HL-60 (cell line): ENCODE results near the gene GRID1.

Experiments
- DNase-seq, 2 experiments: peaks; one replicate each; pipeline ENCODE4 v3.0.0-alpha.2; 2010 to 2020; ENCODE audit warnings: low read depth in 1 of 2, low spot score in 1 of 2
- H3K27ac ChIP-seq: fragments of 250-450 bp; sonication (Bioruptor Pico); replicated peaks from 2 replicates; pipeline ENCODE4 v1.5.1; 2020; ENCODE audit warnings: mild to moderate bottlenecking, moderate library complexity
- H3K27me3 ChIP-seq: fragments of 250-450 bp; sonication (Bioruptor Pico); 2 replicates; pipeline ENCODE4 v1.5.1; 2021; ENCODE audit warnings: mild to moderate bottlenecking, moderate library complexity; ENCODE audit not compliant: insufficient read depth, poor library complexity, severe bottlenecking
- H3K4me3 ChIP-seq: replicated peaks from 2 replicates; pipeline ENCODE4 v1.5.1; 2011; ENCODE audit warnings: mild to moderate bottlenecking, control low read depth, low read length; ENCODE audit not compliant: insufficient read depth
- GABPA ChIP-seq: IDR thresholded peaks from 2 replicates; pipeline ENCODE4 v1.6.1; 2012; ENCODE audit warnings: low read depth
- POLR2AphosphoS5 ChIP-seq: IDR thresholded peaks from 2 replicates; pipeline ENCODE4 v1.6.1; 2012; ENCODE audit warnings: low read depth
- SPI1 ChIP-seq: IDR thresholded peaks from 2 replicates; pipeline ENCODE4 v1.6.1; 2012; ENCODE audit warnings: low read depth, mild to moderate bottlenecking, borderline replicate concordance
- TF ChIP-seq, protein P1 (sequence below): IDR thresholded peaks from one replicate; pipeline ENCODE4 v1.5.1; 2011; ENCODE audit warnings: low read length, control low read depth, inconsistent platforms; ENCODE audit not compliant: insufficient read depth
- TF ChIP-seq, protein P2 (sequence below): IDR thresholded peaks from 2 replicates; pipeline ENCODE4 v1.6.1; 2012; ENCODE audit warnings: low read depth; ENCODE audit not compliant: insufficient replicate concordance

Gene GRID1

DNA sequence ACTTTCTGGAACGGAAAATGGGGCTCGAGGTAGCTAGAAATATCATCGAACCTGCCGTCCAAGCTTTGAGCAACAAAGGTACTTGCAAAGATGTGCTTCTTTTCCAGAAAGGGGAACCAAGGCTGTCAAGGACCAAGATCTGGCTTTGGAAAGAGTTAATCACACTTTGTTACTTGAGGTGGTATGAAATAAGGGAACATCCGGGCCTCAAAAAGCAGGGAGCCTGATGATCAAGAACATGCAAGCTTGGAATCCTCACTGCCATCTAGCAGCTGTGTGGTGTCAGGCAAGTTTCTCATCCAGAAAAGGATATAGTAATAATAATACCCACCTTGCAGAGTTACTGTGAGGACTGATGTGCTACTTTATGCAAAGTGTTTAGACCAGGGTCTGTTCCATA lies 329.5 kb downstream of the GRID1 start:
- H3K27me3 ChIP-seq, result no peaks in the 10 kb centered on the region
- TF ChIP-seq POLR2AphosphoS5 (no peak), GABPA (no peak), SPI1 (no peak)
- TF ChIP-seq, protein P1, sequence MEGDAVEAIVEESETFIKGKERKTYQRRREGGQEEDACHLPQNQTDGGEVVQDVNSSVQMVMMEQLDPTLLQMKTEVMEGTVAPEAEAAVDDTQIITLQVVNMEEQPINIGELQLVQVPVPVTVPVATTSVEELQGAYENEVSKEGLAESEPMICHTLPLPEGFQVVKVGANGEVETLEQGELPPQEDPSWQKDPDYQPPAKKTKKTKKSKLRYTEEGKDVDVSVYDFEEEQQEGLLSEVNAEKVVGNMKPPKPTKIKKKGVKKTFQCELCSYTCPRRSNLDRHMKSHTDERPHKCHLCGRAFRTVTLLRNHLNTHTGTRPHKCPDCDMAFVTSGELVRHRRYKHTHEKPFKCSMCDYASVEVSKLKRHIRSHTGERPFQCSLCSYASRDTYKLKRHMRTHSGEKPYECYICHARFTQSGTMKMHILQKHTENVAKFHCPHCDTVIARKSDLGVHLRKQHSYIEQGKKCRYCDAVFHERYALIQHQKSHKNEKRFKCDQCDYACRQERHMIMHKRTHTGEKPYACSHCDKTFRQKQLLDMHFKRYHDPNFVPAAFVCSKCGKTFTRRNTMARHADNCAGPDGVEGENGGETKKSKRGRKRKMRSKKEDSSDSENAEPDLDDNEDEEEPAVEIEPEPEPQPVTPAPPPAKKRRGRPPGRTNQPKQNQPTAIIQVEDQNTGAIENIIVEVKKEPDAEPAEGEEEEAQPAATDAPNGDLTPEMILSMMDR, result no peak
- TF ChIP-seq, protein P2, sequence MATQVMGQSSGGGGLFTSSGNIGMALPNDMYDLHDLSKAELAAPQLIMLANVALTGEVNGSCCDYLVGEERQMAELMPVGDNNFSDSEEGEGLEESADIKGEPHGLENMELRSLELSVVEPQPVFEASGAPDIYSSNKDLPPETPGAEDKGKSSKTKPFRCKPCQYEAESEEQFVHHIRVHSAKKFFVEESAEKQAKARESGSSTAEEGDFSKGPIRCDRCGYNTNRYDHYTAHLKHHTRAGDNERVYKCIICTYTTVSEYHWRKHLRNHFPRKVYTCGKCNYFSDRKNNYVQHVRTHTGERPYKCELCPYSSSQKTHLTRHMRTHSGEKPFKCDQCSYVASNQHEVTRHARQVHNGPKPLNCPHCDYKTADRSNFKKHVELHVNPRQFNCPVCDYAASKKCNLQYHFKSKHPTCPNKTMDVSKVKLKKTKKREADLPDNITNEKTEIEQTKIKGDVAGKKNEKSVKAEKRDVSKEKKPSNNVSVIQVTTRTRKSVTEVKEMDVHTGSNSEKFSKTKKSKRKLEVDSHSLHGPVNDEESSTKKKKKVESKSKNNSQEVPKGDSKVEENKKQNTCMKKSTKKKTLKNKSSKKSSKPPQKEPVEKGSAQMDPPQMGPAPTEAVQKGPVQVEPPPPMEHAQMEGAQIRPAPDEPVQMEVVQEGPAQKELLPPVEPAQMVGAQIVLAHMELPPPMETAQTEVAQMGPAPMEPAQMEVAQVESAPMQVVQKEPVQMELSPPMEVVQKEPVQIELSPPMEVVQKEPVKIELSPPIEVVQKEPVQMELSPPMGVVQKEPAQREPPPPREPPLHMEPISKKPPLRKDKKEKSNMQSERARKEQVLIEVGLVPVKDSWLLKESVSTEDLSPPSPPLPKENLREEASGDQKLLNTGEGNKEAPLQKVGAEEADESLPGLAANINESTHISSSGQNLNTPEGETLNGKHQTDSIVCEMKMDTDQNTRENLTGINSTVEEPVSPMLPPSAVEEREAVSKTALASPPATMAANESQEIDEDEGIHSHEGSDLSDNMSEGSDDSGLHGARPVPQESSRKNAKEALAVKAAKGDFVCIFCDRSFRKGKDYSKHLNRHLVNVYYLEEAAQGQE, result no peak
- H3K4me3 ChIP-seq, result no peak overlapping the region
- no peak for DNase-seq
- H3K27ac ChIP-seq, result no peak overlapping the region

DNA sequence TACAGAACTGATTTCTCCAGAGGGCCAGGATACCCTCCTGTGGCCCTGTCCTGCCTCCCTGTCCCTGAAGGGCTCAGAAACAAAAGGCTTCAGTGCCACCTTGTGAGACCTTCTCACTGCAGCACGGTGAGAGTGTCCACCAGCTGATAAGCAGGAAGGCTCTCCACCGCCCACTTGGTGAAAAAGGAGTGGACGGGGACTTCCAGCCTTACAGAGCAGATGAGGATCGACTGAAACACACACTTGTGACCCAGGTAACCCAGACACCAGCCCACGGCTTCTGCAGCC lies 330.1 kb downstream of the GRID1 start:
- Histone ChIP-seq H3K4me3 (no peak overlapping the region), H3K27me3 (no peaks in the 10 kb centered on the region), H3K27ac (no peak overlapping the region)
- no peak for TF ChIP-seq POLR2AphosphoS5
- DNase-seq, result no peak

DNA sequence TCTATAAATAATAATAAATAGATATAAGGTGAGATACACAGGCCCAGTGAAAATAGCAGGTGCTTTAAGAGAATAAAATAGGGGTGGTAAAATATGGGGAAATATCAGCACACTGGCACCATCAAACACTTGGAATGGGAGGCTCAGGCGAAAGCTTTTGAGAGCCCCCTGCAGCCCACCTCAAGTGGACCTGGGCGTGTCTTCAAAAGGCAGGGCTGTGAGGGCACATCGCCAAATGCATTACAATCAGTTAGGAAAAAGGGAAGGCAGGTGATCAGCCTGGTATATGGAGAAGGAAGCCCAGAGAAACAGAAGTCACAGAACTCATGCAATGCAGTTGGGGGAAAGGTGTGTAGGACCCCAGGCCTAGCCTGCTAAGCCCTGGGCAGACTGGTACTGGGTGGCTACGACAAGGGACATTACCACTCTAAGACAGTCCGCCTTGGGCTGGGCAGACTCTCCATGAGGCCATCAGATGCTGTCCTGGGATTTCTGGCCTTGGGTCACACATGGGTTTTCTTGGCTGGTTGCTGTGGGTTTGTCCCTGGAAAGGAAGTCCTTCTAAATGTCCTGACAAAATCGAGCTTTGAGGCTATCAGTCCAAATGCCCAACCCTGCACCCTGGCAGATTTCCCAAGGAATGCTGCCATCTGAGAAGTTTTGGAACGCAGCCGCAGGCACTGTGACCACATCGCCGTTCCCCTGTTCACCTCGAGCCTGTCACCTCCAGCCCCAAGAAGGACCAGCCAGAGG lies 330.6 kb downstream of the GRID1 start:
- Histone ChIP-seq H3K4me3 (no peak overlapping the region), H3K27ac (no peak overlapping the region), H3K27me3 (no peaks in the 10 kb centered on the region)
- TF ChIP-seq SPI1 (no peak), POLR2AphosphoS5 (no peak), GABPA (no peak)
- TF ChIP-seq, protein P2, result no peak
- TF ChIP-seq, protein P1, result no peak
- no peak for DNase-seq

DNA sequence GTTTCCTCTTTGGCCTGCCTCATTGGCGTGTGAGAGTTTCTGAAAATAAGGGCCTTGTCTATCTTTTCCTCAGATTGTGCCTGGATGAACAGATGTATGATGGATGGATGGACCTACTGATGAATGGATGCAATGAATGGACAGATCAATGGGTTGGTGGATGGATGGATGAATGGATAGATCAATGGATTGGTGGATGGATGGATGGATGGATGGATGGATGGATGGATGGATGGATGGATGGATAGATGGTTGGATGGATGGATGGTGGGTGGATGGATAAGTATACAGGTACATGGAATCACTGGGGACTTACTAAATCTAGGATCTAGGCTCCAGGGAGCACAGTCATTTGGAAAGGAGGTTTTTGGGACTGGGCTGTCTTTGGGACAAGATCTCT lies 331.9 kb downstream of the GRID1 start:
- Histone ChIP-seq H3K27ac (no peak overlapping the region), H3K4me3 (no peak overlapping the region), H3K27me3 (no peaks in the 10 kb centered on the region)
- TF ChIP-seq, protein P1, result no peak
- no peak for TF ChIP-seq SPI1
- TF ChIP-seq, protein P2, result no peak
- no peak for TF ChIP-seq GABPA
- TF ChIP-seq POLR2AphosphoS5, result no peak
- no peak for DNase-seq
